Adrenal gland (tissue), 12 donors: ENCODE results near the gene UTF1. TPM values are rescaled to one million over a fixed set of nuclear protein-coding genes. Genes with fewer than 3 reads are reported as not detected.

ENCODE experiments used
- DNase-seq, 7 donors: peaks; one replicate each; pipeline ENCODE4 v3.0.0-alpha.2; 2019 to 2020
- H3K27ac ChIP-seq, 5 donors: fragments of 200-600 bp; sonication (generic) in 4 of 5; 1 replicate in 3 of 5; 2 replicates in 2 of 5; pipeline versions ENCODE4 v1.5.1 to v1.8.0; 2016 to 2020; ENCODE audit warnings: mild to moderate bottlenecking in 1 of 5
- H3K27me3 ChIP-seq: fragments of 200-600 bp; 2 replicates; pipeline ENCODE4 v1.8.0; 2021
- H3K36me3 ChIP-seq, 2 donors: fragments of 200-600 bp; replicated peaks in 1 of 2; 1 replicate in 1 of 2; 2 replicates in 1 of 2; pipeline versions ENCODE4 v1.5.1 to v1.8.0; 2018 to 2022
- H3K4me1 ChIP-seq, 2 donors: fragments of 200-600 bp; replicated peaks in 1 of 2; 1 replicate in 1 of 2; 2 replicates in 1 of 2; pipeline versions ENCODE4 v1.5.1 to v1.8.0; 2018 to 2021
- H3K4me3 ChIP-seq, 4 donors: fragments of 200-600 bp; sonication (generic) in 3 of 4; one replicate each; pipeline ENCODE4 v1.5.1; 2016 to 2018
- H3K9me3 ChIP-seq, 3 donors: fragments of 200-600 bp; sonication (generic) in 1 of 3; replicated peaks in 1 of 3; 1 replicate in 2 of 3; 2 replicates in 1 of 3; pipeline versions ENCODE4 v1.5.1 to v1.8.0; 2016 to 2021
- CTCF ChIP-seq, 6 experiments: fragments of 450-650 bp in 4 of 6; fragments of 200-600 bp in 2 of 6; sonication (generic) in 1 of 6; IDR thresholded peaks; 1 replicate in 5 of 6; 2 replicates in 1 of 6; pipeline versions ENCODE4 v1.5.1 to v1.8.0; 2016 to 2021; ENCODE audit warnings: antibody characterized with exemption in 6 of 6, mild to moderate bottlenecking in 2 of 6, moderate library complexity in 1 of 6
- POLR2A ChIP-seq, 2 donors: fragments of 450-650 bp; IDR thresholded peaks; one replicate each; pipeline ENCODE4 v1.6.1; 2017; ENCODE audit warnings: antibody characterized with exemption in 2 of 2, mild to moderate bottlenecking in 2 of 2, moderate library complexity in 1 of 2
- WGBS, 4 donors: extraction: QIAGEN DNeasy Blood & Tissue Kit in 2 of 4; methylation state at CpG; one replicate each; pipeline versions ENCODE4 v1.1.5 to v1.1.7; 2013 to 2017; 5-methylcytosine and 5-hydroxymethylcytosine counted together
- intact Hi-C, 2 donors: fragments of 100-400 bp; cut with DNase I; formaldehyde crosslinking; loops; one replicate each; pipeline versions ENCODE4 v1.14.1 to v1.15.0; 2022 to 2023
- polyA plus RNA-seq, 3 donors: library from polyadenylated mRNA; stranded (reverse); fragments of 200-250 nt in 2 of 3; fragments of 350-450 nt in 1 of 3; fragmentation: Illumina TruSeq in 1 of 3; extraction: RNeasy Lipid Tissue Mini Kit (QIAGEN cat#74804) in 1 of 3; gene quantifications; one replicate each; pipeline ENCODE4 v1.2.3, GENCODE V29; 2013 to 2014
- total RNA-seq, 9 donors: library from RNA; depleted of rRNA in 4 of 9; stranded (reverse); fragments of >200 nt in 4 of 9; fragments of 120-200 nt in 1 of 9; fragmentation: NEBNext Ultra II Directional in 1 of 9; extraction: Animal tissue kit (Norgen Biotek cat#: 25700) in 1 of 9; gene quantifications; one replicate each; pipeline versions ENCODE4 v1.1.0 to v1.2.4, GENCODE V29; 2013 to 2023
- donor health status: healthy with polysubstance abuse.
- donor health status: Bipolar disorder and iron deficiency.
- donor health status: DM: yes; HTN: yes; CAD: no.
- donor health status: DM: no; HTN: no; CAD: no.
- donor health status: DM: no; HTN: no; CAD: no.
- donor health status: DM: yes; HTN: yes; CAD: no.

The UTF1 gene
- total and polyA plus RNA-seq, 12 donors = 0.19 to 0.24 TPM; not detected in 10

DNA sequence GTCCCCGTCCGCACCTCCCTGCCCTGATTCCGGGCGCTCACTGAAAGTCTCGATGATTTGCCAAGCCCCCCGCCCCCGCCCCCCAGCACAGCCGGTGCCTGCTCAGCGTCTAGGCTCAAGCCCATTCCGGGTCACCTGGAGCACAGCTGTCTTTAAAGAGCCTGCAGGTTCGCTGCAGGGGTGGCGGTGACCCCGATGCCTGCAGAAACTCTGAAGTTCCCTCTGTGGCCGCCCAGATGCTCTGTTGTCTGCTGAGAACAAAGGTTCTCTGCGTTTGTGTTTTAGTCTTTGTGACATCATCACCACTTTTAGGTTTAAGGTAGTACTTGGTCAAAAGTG is 8.4 kb downstream of the UTF1 start:
- TF ChIP-seq POLR2A (IDR thresholded peaks at IDR 0.05) (no peak), CTCF (IDR thresholded peaks at IDR 0.05) (no peak)
- Histone ChIP-seq H3K27me3 (peaks cover 45% of the 10 kb centered on the region), H3K36me3 (no peaks in the 10 kb centered on the region), H3K4me1 (peaks cover 0 to 8% of the 10 kb centered on the region in 2 donors), H3K4me3 (no peak overlapping the region), H3K27ac (no peak overlapping the region), H3K9me3 (no peaks in the 10 kb centered on the region)
- 39 to 67% (median 53%) methylated on average over 15 of the region's 15 CpGs for WGBS, 4 donors
- no peak for DNase-seq
- intact Hi-C loops = loop anchor here in 1 of 2 donors (10.0 kb wide), 1 partner anchor 84 kb away; no protein-coding TSS in a partner anchor

GRCh38 chr10:133239990-133240389 is 10.0 kb downstream of the UTF1 start:
- Histone ChIP-seq H3K4me3 (no peak overlapping the region), H3K36me3 (no peaks in the 10 kb centered on the region), H3K27ac (no peak overlapping the region), H3K9me3 (no peaks in the 10 kb centered on the region), H3K4me1 (peaks cover 0 to 8% of the 10 kb centered on the region in 2 donors), H3K27me3 (peaks cover 39% of the 10 kb centered on the region)
- no peak for TF ChIP-seq POLR2A (IDR thresholded peaks at IDR 0.05)
- no peak for TF ChIP-seq CTCF (IDR thresholded peaks at IDR 0.05)
- DNase-seq = no peak
- WGBS, 4 donors = 58 to 74% (median 71%) methylated on average over 9 to 15 of the region's 15 CpGs
- intact Hi-C loops = loop anchor here in 1 of 2 donors (10.0 kb wide), 1 partner anchor 85 kb away; no protein-coding TSS in a partner anchor

DNA sequence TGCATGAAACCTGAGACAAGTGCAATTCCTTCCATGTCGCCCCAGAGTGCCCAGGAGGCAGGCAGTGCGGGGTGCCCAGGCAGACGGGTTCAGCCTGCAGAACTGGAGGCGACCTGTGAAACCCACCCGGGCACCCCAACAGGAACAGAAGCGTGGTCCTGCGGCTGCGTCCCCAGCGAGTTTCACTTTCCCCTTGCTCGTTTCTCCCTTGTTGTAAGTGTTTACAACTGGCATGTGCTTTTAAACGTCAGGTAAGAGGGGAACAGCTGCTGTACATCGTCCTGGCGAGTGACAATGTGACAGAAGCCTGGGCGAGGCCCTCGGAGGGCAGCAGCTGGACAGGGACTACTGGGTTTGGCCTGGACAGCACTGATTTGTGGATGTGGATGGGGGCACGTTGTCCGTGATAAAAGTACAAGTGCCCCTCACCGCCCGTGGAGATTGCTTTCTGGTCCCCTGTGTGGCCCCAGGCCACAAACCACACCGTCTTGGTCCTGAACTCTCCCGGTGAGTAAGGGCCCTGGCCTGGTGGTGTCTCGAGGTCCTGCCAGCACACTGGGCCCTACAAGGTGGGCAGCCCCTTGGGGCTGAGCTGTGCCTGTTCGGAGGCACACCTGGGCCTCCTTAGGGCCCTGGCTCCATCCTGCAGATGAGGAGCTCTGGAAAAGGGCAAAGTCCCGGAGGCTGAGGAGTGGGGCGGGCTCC is 11.6 kb downstream of the UTF1 start:
- TF ChIP-seq POLR2A (IDR thresholded peaks at IDR 0.05) = no peak
- no peak for TF ChIP-seq CTCF (IDR thresholded peaks at IDR 0.05)
- Histone ChIP-seq H3K36me3 (no peaks in the 10 kb centered on the region), H3K27me3 (peaks cover 23% of the 10 kb centered on the region), H3K4me1 (peaks cover 0 to 4% of the 10 kb centered on the region in 2 donors), H3K4me3 (no peak overlapping the region), H3K27ac (no peak overlapping the region), H3K9me3 (no peaks in the 10 kb centered on the region)
- intact Hi-C loops = no loop called here
- DNase-seq = no peak
- 76 to 85% (median 77%) methylated on average over 15 to 25 of the region's 25 CpGs for WGBS, 4 donors

DNA sequence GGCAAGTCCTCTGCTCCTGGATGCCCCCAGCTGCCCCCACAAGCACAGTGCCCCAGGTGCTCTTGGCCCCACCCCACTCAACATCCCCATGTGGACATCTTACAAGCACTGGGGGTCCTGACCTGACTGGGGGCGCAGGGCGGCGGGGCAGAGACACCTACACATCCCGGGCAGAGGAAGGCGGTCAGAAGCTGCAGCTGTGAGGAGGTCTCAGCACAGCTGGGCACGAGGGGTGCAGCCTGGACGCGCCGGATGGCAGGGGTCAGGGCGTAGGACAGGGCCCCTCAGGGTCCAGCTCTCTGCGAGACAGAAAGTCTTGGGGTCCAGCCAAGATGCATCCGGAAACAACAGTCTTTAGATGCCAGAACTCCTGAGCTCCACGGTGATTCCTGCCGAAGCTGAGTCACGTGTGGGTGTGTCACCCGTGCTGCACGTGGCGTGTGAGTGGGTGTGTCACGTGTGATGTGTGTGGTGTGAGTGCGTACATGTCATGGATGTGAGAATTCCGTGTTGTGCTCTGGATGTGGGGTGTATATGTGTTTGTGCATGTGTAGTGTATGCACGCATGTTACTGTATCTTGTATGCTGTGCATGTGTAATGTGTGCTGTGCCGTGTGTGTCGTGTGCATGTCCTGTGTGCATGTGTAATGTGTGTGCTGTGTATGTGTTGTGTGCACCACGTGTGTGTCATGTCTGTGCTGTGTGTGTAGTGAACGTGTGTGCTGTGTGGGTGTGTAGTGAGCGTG is 12.8 kb downstream of the UTF1 start:
- peak in 1 of 7 donors; percentile 36 for DNase-seq
- 65 to 80% (median 72%) methylated on average over 19 to 27 of the region's 27 CpGs for WGBS, 4 donors
- Histone ChIP-seq H3K9me3 (no peaks in the 10 kb centered on the region), H3K36me3 (no peaks in the 10 kb centered on the region), H3K27me3 (peaks cover 12% of the 10 kb centered on the region), H3K4me3 (no peak overlapping the region), H3K27ac (no peak overlapping the region), H3K4me1 (peaks cover 0 to 3% of the 10 kb centered on the region in 2 donors)
- no peak for TF ChIP-seq POLR2A (IDR thresholded peaks at IDR 0.05)
- TF ChIP-seq CTCF (IDR thresholded peaks at IDR 0.05) = no peak
- intact Hi-C loops = no loop called here
